ENCODE measurements around the gene SMARCC1. TPM values are rescaled to one million over a fixed set of nuclear protein-coding genes. Genes with fewer than 3 reads are reported as not detected.

Gene SMARCC1
- total RNA-seq, 2 experiments from 2014 or later, result 96.4 to 109 TPM

DNA sequence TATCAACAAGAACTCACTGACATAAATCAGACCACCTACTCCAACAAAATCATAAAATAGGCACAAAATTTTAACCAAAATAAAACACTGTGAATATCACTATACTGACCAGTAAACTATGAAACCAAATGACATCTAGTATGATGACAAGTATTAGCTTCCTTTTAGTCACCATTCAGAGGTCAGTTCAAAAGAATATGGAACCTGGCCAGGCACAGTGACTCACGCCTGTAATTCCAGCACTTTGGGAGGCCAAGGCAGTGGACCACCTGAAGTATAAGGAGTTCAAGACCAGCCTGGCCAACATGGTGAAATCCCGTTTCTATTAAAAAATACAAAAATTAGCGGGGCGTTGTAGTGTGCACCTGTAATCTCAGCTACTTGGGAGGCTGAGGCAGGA, 65.8 kb downstream of the SMARCC1 start:
- CTCF ChIA-PET, result interaction anchor here (0.6 to 1.8 kb wide), 3 partner anchors 8 to 28 kb away, joined by 3 to 4 read pairs (median 4); no protein-coding TSS in a partner anchor
- Mint-ChIP-seq H3K4me3 (no peak overlapping the region), H3K4me1 (peaks cover 3% of the 10 kb centered on the region), H3K36me3 (ENCODE audit: low read depth) (peaks cover 35% of the 10 kb centered on the region), H3K9me3 (no peaks in the 10 kb centered on the region), H3K27me3 (no peaks in the 10 kb centered on the region), H3K27ac (no peak overlapping the region)
- DNase-seq, result no peak
- POLR2A ChIA-PET, result no interaction called here

DNA sequence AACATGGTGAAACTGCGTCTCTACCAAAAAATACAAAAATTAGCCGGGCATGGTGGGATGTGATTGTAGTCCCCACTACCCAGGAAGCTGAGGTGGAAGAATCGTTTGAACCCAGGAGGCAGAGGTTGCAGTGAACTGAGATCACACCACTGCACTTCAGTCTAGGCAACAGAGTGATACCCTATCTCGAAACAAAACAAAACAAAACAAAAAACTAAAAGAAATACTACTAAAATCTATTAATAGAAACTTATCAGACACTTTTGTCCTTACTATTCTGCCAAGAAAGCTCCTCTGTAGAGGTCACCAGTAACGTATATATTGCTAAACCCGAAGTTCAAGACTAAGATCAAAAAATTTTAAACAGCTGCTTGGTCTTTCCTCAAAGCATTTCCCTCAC, 67.1 kb downstream of the SMARCC1 start:
- CTCF ChIA-PET, result interaction anchor here (0.6 to 1.0 kb wide), 2 partner anchors 89 to 183 kb away, joined by 3 read pairs; no protein-coding TSS in a partner anchor
- H3K27me3 Mint-ChIP-seq, result no peaks in the 10 kb centered on the region
- H3K9me3 Mint-ChIP-seq, result no peaks in the 10 kb centered on the region
- no peak for DNase-seq
- no peak overlapping the region for H3K4me3 Mint-ChIP-seq
- POLR2A ChIA-PET, result no interaction called here
- peaks cover 3% of the 10 kb centered on the region for H3K4me1 Mint-ChIP-seq
- peaks cover 43% of the 10 kb centered on the region for H3K36me3 Mint-ChIP-seq (ENCODE audit: low read depth)
- H3K27ac Mint-ChIP-seq, result no peak overlapping the region

DNA sequence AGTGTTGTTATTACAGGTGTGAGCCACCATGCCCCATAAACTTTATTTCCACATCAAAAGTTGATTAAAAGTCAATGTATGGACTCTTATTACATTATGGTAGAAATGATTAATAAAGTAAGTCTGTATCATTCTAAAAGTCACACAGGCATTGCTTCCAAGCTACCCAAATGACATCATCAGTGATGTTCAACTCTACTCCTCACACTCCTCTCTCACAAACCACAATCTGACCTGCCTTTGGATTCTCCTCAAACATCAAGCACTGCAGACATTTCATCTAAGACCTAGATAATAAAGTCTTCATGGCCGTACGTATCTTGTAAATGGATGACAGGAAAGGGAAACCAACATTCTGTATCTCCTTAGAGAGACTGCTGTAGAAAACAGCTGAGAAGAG, 68.0 kb downstream of the SMARCC1 start:
- Mint-ChIP-seq H3K4me3 (no peak overlapping the region), H3K4me1 (peaks cover 3% of the 10 kb centered on the region), H3K36me3 (ENCODE audit: low read depth) (peaks cover 47% of the 10 kb centered on the region), H3K9me3 (no peaks in the 10 kb centered on the region), H3K27ac (no peak overlapping the region), H3K27me3 (no peaks in the 10 kb centered on the region)
- ChIA-PET CTCF (interaction anchor here (0.6 to 1.8 kb wide), 4 partner anchors 12 to 972 kb away, joined by 3 to 5 read pairs (median 3); partner anchors contain the start of gene NCKIPSD), POLR2A (no interaction called here)
- no peak for DNase-seq

DNA sequence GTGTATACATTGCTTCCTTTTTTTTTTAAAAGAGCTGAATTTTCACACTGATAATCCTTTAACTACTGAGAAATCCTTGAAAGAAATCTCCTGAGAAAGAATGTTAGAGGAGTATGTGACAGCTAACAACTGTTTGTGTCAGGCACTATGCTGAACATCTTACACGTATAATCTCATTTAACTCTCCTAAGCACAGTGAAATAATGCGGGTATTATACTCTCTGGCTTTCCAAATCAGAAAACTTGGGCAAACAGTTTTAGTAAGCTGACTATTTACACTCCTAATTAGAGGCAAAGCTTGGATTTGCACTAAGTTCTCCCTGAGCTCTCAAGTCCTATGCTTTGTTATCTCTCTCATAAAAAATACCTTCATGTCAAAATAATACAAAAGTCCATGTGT, 69.3 kb downstream of the SMARCC1 start:
- Mint-ChIP-seq H3K4me1 (peaks cover 3% of the 10 kb centered on the region), H3K27ac (no peak overlapping the region), H3K36me3 (ENCODE audit: low read depth) (peaks cover 54% of the 10 kb centered on the region), H3K27me3 (no peaks in the 10 kb centered on the region), H3K4me3 (no peak overlapping the region), H3K9me3 (no peaks in the 10 kb centered on the region)
- no peak for DNase-seq
- POLR2A ChIA-PET, result no interaction called here
- CTCF ChIA-PET, result interaction anchor here (1.8 kb wide), 1 partner anchor 13 kb away, joined by 5 read pairs; no protein-coding TSS in a partner anchor

DNA sequence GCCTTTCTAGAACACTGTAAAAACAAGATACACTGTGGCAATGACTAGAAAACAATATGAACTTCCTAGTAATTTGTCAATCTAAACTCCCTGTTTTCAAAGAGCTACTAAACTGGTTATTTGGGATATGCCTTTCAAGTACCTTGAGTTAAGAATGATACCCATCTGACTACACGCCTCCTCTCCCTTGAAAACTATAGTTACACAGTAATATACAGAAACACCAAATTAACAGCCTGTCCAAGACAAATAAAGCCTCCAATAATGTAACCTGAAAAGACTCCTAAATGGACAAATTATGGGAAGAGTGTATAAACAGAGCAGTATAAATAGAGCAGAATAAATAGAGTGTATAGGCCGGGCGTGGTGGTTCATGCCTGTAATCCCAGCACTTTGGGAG, 70.1 kb downstream of the SMARCC1 start:
- no peaks in the 10 kb centered on the region for H3K27me3 Mint-ChIP-seq
- peaks cover 3% of the 10 kb centered on the region for H3K4me1 Mint-ChIP-seq
- peaks cover 55% of the 10 kb centered on the region for H3K36me3 Mint-ChIP-seq (ENCODE audit: low read depth)
- POLR2A ChIA-PET, result no interaction called here
- no peak for DNase-seq
- no peaks in the 10 kb centered on the region for H3K9me3 Mint-ChIP-seq
- CTCF ChIA-PET, result no interaction called here
- no peak overlapping the region for H3K27ac Mint-ChIP-seq
- no peak overlapping the region for H3K4me3 Mint-ChIP-seq

DNA sequence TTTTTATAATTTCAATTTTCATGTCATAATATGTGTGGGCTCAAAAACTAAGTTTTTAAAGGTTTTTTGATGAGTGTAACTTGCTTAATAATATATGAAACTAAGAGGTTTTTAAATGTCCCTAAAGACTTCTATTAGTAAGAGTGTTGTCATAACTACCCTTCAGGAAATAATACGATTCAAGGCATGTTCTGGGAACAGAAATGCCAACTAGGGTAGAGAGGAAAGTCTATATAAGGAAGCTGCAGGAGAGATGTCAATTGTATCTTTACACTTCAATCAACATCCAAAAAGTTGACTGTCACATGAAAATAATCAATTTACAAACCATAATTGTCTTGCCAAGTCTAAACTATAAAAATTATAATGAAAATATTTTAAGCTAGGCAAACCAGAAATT, 76.3 kb downstream of the SMARCC1 start:
- ChIA-PET CTCF (interaction anchor here (0.6 to 1.0 kb wide), 3 partner anchors 38 to 1255 kb away, joined by 3 read pairs; no protein-coding TSS in a partner anchor), POLR2A (no interaction called here)
- H3K4me3 Mint-ChIP-seq, result no peak overlapping the region

DNA sequence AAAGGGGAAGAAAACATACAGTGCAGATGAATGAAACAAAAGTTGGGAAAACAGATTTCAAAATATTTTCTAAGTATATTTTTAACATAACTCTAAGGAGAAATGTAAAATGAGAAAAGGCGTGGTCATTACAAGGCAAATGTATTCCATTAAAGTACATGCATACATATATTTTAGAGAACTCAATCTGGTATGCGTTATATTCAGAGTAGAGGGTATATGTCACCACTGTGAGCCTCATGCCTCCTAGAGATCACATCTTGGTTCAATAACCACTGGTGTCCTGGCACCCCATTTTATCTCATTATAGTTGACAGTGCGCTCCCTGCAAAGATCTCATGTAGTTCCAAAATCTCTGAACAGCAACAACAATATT, 77.5 kb downstream of the SMARCC1 start:
- Mint-ChIP-seq H3K36me3 (ENCODE audit: low read depth) (peaks cover 33% of the 10 kb centered on the region), H3K4me1 (no peaks in the 10 kb centered on the region), H3K27me3 (no peaks in the 10 kb centered on the region), H3K4me3 (no peak overlapping the region), H3K9me3 (no peaks in the 10 kb centered on the region), H3K27ac (no peak overlapping the region)
- POLR2A ChIA-PET, result no interaction called here
- DNase-seq, result no peak
- CTCF ChIA-PET, result no interaction called here

More for the DNA sequence above, 76.3 kb downstream of the SMARCC1 start:
- no peaks in the 10 kb centered on the region for H3K27me3 Mint-ChIP-seq
- no peaks in the 10 kb centered on the region for H3K9me3 Mint-ChIP-seq
- H3K4me1 Mint-ChIP-seq, result no peaks in the 10 kb centered on the region
- H3K27ac Mint-ChIP-seq, result no peak overlapping the region
- H3K36me3 Mint-ChIP-seq (ENCODE audit: low read depth), result peaks cover 39% of the 10 kb centered on the region
- DNase-seq, result no peak

DNA sequence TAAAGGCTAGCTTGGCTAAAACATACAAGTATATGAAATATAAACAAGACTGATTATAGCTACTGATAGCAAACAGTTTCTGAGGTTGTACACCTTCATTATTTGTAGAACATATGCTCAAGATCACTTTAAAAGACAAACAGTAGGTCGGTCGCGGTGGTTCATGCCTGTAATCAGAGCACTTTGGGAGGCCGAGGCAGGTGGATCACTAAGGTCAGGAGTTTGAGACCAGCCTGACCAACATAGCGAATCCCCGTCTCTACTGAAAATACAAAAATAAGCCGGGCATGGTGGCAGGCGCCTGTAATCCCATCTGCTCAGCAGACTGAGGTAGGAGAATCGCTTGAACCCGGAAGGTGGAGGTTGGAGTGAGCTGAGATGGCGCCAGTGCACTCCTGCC, 80.3 kb downstream of the SMARCC1 start:
- no peak for DNase-seq
- Mint-ChIP-seq H3K4me3 (no peak overlapping the region), H3K27ac (no peak overlapping the region), H3K4me1 (no peaks in the 10 kb centered on the region), H3K9me3 (no peaks in the 10 kb centered on the region), H3K27me3 (no peaks in the 10 kb centered on the region), H3K36me3 (ENCODE audit: low read depth) (peaks cover 22% of the 10 kb centered on the region)
- CTCF ChIA-PET, result no interaction called here
- POLR2A ChIA-PET, result no interaction called here

DNA sequence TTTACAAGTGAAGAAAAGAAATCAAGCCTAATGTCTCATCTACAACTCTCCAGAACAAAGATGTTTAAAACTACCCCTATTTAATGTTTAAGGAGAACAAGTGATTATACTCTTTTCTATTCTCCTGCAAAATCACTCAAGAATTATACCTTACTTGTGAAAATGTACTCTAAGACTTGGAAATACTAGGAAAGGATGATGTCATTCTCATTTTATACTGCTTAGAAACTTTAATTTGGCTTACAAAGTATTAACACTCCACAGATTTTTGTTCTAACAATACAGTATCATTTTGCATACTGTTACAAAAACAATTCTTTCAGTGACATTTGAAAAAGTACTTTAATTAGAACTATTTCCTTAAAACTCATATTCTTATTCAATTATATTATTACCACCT, 89.5 kb downstream of the SMARCC1 start:
- Mint-ChIP-seq H3K4me3 (no peak overlapping the region), H3K27ac (no peak overlapping the region), H3K27me3 (no peaks in the 10 kb centered on the region), H3K9me3 (no peaks in the 10 kb centered on the region), H3K4me1 (no peaks in the 10 kb centered on the region), H3K36me3 (ENCODE audit: low read depth) (peaks cover 22% of the 10 kb centered on the region)
- DNase-seq, result no peak
- CTCF ChIA-PET, result no interaction called here
- POLR2A ChIA-PET, result no interaction called here

DNA sequence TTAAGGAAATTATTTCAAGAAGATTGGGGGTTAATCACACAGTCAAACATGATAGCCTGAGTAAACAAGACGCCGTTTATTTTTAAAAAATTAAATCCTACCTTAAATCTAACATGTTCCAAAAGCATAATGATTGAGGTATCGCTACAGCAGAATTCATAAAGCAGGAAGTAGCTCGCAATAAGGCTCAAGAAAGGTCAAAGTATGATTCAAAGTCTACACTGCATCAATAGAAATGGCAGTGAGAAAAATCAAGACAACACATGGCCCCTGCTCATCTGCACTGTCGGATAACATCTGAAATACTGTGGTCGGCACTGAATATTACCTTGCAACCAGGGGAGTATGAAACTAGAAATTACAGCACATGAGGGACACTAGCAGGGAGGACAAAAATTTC, 93.2 kb downstream of the SMARCC1 start:
- Mint-ChIP-seq H3K4me1 (no peaks in the 10 kb centered on the region), H3K27ac (no peak overlapping the region), H3K4me3 (no peak overlapping the region), H3K36me3 (ENCODE audit: low read depth) (peaks cover 26% of the 10 kb centered on the region), H3K9me3 (no peaks in the 10 kb centered on the region), H3K27me3 (no peaks in the 10 kb centered on the region)
- ChIA-PET POLR2A (no interaction called here), CTCF (no interaction called here)
- no peak for DNase-seq

DNA sequence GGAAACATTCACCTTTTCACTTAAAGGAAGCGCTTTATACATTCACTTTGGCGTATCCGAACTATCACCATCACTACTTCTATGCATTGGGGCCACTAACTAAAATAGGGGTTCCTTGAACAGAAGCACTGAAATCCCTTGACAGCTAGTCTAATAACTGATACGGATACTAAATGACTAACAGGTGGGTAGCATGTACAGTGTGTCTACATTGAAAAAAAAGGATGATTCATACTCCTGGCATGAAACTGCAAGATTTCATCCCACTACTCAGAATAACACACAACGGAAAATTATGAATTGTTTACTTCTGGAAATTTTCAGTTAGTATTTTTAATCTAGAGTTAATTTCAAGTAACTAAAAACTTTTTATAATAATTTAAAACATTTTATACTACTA, 96.7 kb downstream of the SMARCC1 start:
- Mint-ChIP-seq H3K36me3 (ENCODE audit: low read depth) (peaks cover 24% of the 10 kb centered on the region), H3K4me1 (peaks cover 2% of the 10 kb centered on the region), H3K27ac (no peak overlapping the region), H3K4me3 (no peak overlapping the region), H3K9me3 (no peaks in the 10 kb centered on the region), H3K27me3 (no peaks in the 10 kb centered on the region)
- no peak for DNase-seq
- POLR2A ChIA-PET, result no interaction called here
- CTCF ChIA-PET, result no interaction called here

DNA sequence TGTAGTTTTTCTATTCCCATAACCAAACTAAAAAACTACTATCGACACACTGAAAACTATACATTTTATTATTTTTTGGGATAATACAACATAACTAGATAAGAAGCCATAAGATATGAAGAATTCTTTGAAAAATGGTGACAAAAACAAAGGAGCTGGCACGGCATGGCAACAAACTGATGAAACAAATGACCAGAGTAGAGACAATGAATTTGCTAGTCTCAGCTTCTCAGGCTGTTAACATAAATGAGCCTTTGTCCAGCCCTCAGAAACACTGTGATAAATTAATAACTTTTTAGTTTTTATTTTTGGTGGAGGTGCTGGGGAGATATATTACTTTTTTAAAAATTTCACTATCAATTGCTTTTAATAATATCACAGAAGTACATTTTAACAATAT, 100.7 kb downstream of the SMARCC1 start:
- H3K9me3 Mint-ChIP-seq, result no peaks in the 10 kb centered on the region
- no peak for DNase-seq
- H3K4me1 Mint-ChIP-seq, result peaks cover 5% of the 10 kb centered on the region
- H3K27me3 Mint-ChIP-seq, result no peaks in the 10 kb centered on the region
- ChIA-PET POLR2A (no interaction called here), CTCF (no interaction called here)
- no peak overlapping the region for H3K27ac Mint-ChIP-seq
- peaks cover 38% of the 10 kb centered on the region for H3K36me3 Mint-ChIP-seq (ENCODE audit: low read depth)
- H3K4me3 Mint-ChIP-seq, result no peak overlapping the region

DNA sequence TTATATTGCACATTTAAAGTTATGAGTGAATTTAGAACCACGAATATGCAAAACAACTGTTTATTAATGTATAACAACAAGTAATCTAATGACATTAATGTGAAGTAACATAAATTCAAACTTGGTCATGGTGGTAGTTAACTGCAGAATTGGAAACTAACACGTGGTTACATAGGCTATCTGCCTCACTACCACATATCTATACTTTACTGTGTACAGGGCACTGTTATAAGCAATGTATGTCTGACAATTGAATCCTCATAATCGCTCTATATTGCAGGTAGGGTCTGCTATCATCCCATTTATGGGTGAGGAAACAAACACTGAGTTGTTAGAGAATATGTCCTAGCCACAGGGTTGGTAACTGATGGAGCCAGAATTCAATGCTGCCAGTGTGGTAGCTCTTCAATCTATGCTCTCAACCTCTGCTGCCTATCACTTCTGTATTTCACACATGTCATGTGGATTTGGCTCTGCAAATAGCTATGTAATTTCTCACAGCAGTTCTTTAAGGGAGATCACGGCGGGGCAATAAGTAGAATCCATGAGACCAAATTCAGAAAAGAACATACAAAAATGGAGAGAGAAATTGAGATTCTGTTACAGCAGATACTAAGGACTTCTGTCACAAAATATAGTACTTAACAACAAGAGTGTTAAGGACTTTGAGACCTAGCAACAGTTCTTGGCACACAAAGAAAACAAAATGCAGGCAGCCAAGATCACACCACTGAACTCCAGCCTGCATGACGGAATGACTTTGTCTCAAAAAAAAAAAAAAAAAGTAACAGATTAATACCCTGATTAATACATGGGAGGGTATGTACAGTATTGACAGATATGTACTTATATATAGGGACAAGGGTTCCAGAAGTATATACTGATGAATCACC, 103.0 kb downstream of the SMARCC1 start:
- H3K9me3 Mint-ChIP-seq, result no peaks in the 10 kb centered on the region
- H3K27ac Mint-ChIP-seq, result no peak overlapping the region
- DNase-seq, result no peak
- H3K4me1 Mint-ChIP-seq, result peaks cover 5% of the 10 kb centered on the region
- no peaks in the 10 kb centered on the region for H3K27me3 Mint-ChIP-seq
- POLR2A ChIA-PET, result no interaction called here
- CTCF ChIA-PET, result no interaction called here
- peaks cover 51% of the 10 kb centered on the region for H3K36me3 Mint-ChIP-seq (ENCODE audit: low read depth)
- no peak overlapping the region for H3K4me3 Mint-ChIP-seq
